HG03521 (cell line): Measurements from ENCODE around the gene EXTL1.
"Not testable (repeated sequence)": the region's sequence is repeated elsewhere in the genome, so short reads cannot be mapped to it uniquely, and the experiment has no call there.

ENCODE experiments used
- ATAC-seq: cut with Tn5 transposase; IDR thresholded peaks from one replicate; pipeline ENCODE4 v1.9.1; 2021; ENCODE audit warnings: mild to moderate bottlenecking, moderate library complexity; ENCODE audit not compliant: unreplicated experiment

EXTL1 gene

GRCh38 chr1:26021647-26022403, at the start of gene EXTL1:
EXTL1 (plus strand) TSS chr1:26021775; CDS start chr1:26022647, 872 bp downstream.
- no peak for ATAC-seq

GRCh38 chr1:25971811-25972180, 49.8 kb upstream of the EXTL1 start:
- no peak for ATAC-seq

GRCh38 chr1:25973610-25974321, 47.8 kb upstream of the EXTL1 start:
- no peak for ATAC-seq

GRCh38 chr1:25977801-25978200, 43.8 kb upstream of the EXTL1 start:
- ATAC-seq = no peak

- no peak for ATAC-seq
Observed at GRCh38 chr1:25978403-25978802, 43.2 kb upstream of the EXTL1 start.

GRCh38 chr1:25979210-25979609, 42.4 kb upstream of the EXTL1 start:
- no peak for ATAC-seq

- no peak for ATAC-seq
Observed at GRCh38 chr1:25985171-25985570, 36.4 kb upstream of the EXTL1 start.

- ATAC-seq = no peak
Observed at GRCh38 chr1:25985670-25986069, 35.9 kb upstream of the EXTL1 start.

- ATAC-seq = not testable (repeated sequence)
Observed at GRCh38 chr1:25986773-25987172, 34.8 kb upstream of the EXTL1 start.

GRCh38 chr1:25987951-25988350, 33.6 kb upstream of the EXTL1 start:
- no peak for ATAC-seq

GRCh38 chr1:25989440-25990234, 31.9 kb upstream of the EXTL1 start:
- no peak for ATAC-seq

GRCh38 chr1:25990251-25990650, 31.3 kb upstream of the EXTL1 start:
- ATAC-seq = no peak

GRCh38 chr1:25990702-25991395, 30.7 kb upstream of the EXTL1 start:
- no peak for ATAC-seq

GRCh38 chr1:25991937-25992688, 29.5 kb upstream of the EXTL1 start:
- ATAC-seq = no peak

GRCh38 chr1:25992689-25993171, 28.8 kb upstream of the EXTL1 start:
- ATAC-seq = no peak

- no peak for ATAC-seq
Observed at GRCh38 chr1:25993197-25993951, 28.2 kb upstream of the EXTL1 start.

GRCh38 chr1:25994402-25995150, 27.0 kb upstream of the EXTL1 start:
- ATAC-seq = no peak

- ATAC-seq = no peak
Observed at GRCh38 chr1:25996966-25997827, 24.4 kb upstream of the EXTL1 start.
